Osteoblast (primary cell): ENCODE data around the gene CBX4. TPM values are rescaled to one million over a fixed set of nuclear protein-coding genes. Genes with fewer than 3 reads are reported as not detected.

Experiments used
- DNase-seq: peaks from one replicate; pipeline ENCODE4 v3.0.0; 2011; ENCODE audit warnings: low spot score, mixed read lengths; ENCODE audit not compliant: insufficient read length; ENCODE audit errors: missing footprints
- H2AFZ ChIP-seq: 2 replicates; pipeline ENCODE4 v1.6.0; 2011; ENCODE audit warnings: mild to moderate bottlenecking, low read length
- H3K27ac ChIP-seq: 2 replicates; pipeline ENCODE4 v1.5.1; 2011; ENCODE audit warnings: mild to moderate bottlenecking, low read depth, low read length, moderate library complexity
- H3K27me3 ChIP-seq: 2 replicates; pipeline ENCODE4 v1.6.0; 2012; ENCODE audit warnings: mild to moderate bottlenecking, control low read depth, inconsistent platforms, low read length, moderate library complexity; ENCODE audit not compliant: insufficient read depth
- H3K36me3 ChIP-seq: 2 replicates; pipeline ENCODE4 v1.5.1; 2011; ENCODE audit warnings: mild to moderate bottlenecking, low read length, control low read depth, moderate library complexity; ENCODE audit not compliant: insufficient read depth
- H3K4me1 ChIP-seq: 2 replicates; pipeline ENCODE4 v1.5.1; 2011; ENCODE audit warnings: mild to moderate bottlenecking, low read length, control low read depth, moderate library complexity; ENCODE audit not compliant: insufficient read depth
- H3K4me2 ChIP-seq: 2 replicates; pipeline ENCODE4 v1.6.0; 2011; ENCODE audit warnings: mild to moderate bottlenecking, low read length; ENCODE audit not compliant: insufficient read depth
- H3K4me3 ChIP-seq: fragments of 200-600 bp; sonication (generic); 3 replicates; pipeline ENCODE4 v1.5.1; 2012; ENCODE audit warnings: mild to moderate bottlenecking, low read length, inconsistent platforms; ENCODE audit not compliant: insufficient read depth
- H3K79me2 ChIP-seq: 2 replicates; pipeline ENCODE4 v1.6.0; 2012; ENCODE audit warnings: mild to moderate bottlenecking, low read length, control low read depth, inconsistent platforms; ENCODE audit not compliant: insufficient read depth
- H3K9me3 ChIP-seq: 2 replicates; pipeline ENCODE4 v1.5.1; 2011; ENCODE audit warnings: low read depth, low read length, control low read depth
- H4K20me1 ChIP-seq: 2 replicates; pipeline ENCODE4 v1.6.0; 2012; ENCODE audit warnings: mild to moderate bottlenecking, low read length, control low read depth; ENCODE audit not compliant: insufficient read depth
- total RNA-seq: library from RNA; depleted of rRNA; stranded (reverse); fragments of >200 nt; gene quantifications from 2 replicates; pipeline ENCODE4 v1.2.3, GENCODE V29; 2012
- TF ChIP-seq, protein P1 (sequence below): IDR thresholded peaks from 2 replicates; pipeline ENCODE4 v1.5.1; 2011; ENCODE audit warnings: mild to moderate bottlenecking, low read depth, low read length, moderate library complexity; ENCODE audit errors: extremely low read depth

Gene CBX4
- total RNA-seq, 1 donor: 22.1 TPM

- Histone ChIP-seq H3K27ac (no peak overlapping the region), H3K27me3 (peaks cover 48% of the 10 kb centered on the region), H4K20me1 (peaks cover 9% of the 10 kb centered on the region), H3K4me1 (peaks cover 18% of the 10 kb centered on the region), H3K4me3 (peak overlapping the region; percentile 89), H3K9me3 (no peaks in the 10 kb centered on the region), H2AFZ (no peak overlapping the region), H3K36me3 (no peaks in the 10 kb centered on the region), H3K4me2 (peak overlapping the region; percentile 85), H3K79me2 (no peaks in the 10 kb centered on the region)
- no peak for DNase-seq
- TF ChIP-seq, protein P1, sequence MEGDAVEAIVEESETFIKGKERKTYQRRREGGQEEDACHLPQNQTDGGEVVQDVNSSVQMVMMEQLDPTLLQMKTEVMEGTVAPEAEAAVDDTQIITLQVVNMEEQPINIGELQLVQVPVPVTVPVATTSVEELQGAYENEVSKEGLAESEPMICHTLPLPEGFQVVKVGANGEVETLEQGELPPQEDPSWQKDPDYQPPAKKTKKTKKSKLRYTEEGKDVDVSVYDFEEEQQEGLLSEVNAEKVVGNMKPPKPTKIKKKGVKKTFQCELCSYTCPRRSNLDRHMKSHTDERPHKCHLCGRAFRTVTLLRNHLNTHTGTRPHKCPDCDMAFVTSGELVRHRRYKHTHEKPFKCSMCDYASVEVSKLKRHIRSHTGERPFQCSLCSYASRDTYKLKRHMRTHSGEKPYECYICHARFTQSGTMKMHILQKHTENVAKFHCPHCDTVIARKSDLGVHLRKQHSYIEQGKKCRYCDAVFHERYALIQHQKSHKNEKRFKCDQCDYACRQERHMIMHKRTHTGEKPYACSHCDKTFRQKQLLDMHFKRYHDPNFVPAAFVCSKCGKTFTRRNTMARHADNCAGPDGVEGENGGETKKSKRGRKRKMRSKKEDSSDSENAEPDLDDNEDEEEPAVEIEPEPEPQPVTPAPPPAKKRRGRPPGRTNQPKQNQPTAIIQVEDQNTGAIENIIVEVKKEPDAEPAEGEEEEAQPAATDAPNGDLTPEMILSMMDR: no peak
These were observed 42.8 kb downstream of the CBX4 start for GRCh38 chr17:79796444-79796762.

DNA sequence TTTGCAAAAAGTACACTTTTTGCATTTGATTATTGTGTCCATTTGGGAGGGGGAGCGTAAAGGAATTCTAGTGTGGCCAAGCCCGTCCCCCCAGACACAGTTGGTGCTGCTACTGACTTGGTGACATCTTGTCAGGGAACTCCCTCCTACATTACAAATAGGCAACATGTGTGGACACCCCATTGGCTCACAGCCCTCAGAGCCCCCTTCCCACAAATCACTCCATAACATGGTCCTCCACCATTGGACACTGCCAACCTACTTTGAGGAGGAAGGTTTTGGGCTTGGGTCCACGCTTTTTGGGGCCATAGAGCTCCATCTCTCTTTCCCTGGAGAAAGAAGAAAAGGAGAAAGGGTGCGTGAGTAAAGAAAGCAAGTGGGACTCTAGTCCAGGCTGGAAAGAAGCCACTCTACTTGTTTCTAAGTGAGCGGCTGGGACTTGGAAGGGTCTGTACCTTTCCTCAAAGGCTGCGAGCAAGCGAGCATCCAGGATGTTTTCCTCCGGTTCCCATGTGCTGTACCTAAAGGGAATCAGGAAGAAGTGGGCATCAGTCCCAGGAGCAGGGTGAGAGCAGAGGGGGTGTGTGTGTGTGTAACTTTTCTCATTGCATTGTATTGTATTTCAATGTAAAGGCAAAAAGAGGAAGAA is 43.3 kb downstream of the CBX4 start:
- Histone ChIP-seq H3K4me3 (peak overlapping the region; percentile 89), H3K9me3 (no peaks in the 10 kb centered on the region), H3K79me2 (no peaks in the 10 kb centered on the region), H3K4me1 (peaks cover 18% of the 10 kb centered on the region), H4K20me1 (peaks cover 9% of the 10 kb centered on the region), H3K36me3 (no peaks in the 10 kb centered on the region), H3K27ac (no peak overlapping the region), H2AFZ (no peak overlapping the region), H3K27me3 (peaks cover 48% of the 10 kb centered on the region), H3K4me2 (peak overlapping the region; percentile 85)
- TF ChIP-seq, protein P1: no peak
- no peak for DNase-seq

DNA sequence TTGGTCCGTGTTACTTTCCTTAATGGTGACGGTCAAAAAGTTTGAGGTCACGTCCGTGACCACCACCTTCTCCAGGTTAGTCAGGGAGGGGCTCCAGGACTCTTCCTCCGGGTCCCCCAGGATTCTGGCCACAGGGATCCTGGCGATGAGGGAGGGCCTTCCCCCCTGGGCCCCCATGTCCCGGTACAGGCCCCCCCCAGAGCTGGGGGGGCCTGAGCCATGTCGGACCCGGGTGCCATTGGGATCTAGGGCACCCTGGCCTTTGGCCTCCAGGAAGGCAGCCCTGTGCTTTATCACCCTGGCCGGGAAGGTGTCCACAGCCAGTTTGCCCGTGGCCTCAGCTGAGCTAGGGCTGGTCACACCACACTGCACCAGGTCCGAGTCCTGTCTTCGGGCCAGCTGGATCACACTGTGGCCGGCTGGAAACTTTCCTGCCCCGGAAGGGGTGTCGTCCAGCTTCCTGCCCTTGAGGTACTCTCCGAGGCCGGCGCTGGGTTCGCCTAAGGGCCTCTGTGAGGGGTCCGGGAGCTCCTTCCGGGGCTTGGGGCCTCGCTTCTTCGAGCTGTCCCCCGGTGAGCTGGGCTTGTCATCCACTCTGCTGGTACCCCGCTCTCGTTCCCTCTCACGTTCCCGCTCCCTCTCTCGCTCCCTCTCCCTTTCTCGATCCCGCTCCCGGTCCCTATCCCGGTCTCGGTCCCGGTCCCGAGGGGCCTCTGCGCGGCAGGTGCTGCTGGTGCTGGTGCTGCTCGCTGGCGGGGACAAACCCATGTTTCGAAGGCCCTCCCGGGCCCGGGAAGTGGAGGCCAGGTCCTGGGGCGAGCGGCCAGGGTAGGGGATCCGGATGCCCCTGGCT is 44.4 kb downstream of the CBX4 start:
- peaks cover 48% of the 10 kb centered on the region for H3K27me3 ChIP-seq
- H3K4me1 ChIP-seq: peaks cover 13% of the 10 kb centered on the region
- H3K27ac ChIP-seq: no peak overlapping the region

DNA sequence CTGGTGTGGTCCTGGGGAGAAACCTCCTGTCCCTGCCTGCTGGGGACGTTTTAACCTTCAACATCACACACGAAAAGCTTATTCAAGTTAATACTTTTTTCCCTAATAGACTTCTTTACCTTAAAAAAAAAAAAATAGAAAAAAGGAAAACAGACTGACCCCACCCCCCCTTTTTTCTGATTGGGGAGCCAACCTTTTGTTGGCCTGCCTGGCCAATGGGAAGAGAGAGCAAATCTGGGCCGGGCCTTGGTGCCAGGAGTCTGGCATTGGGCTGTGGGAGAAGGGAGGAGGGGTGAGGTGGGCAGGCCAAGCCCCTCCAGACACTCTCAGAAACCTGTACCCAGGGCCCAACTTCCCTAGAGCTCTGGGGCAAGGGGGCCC is 45.3 kb downstream of the CBX4 start:
- H3K4me1 ChIP-seq: peaks cover 13% of the 10 kb centered on the region
- H3K4me3 ChIP-seq: peak overlapping the region; percentile 58
- H3K27ac ChIP-seq: no peak overlapping the region
- no peaks in the 10 kb centered on the region for H3K9me3 ChIP-seq
- H3K27me3 ChIP-seq: peaks cover 48% of the 10 kb centered on the region
- no peaks in the 10 kb centered on the region for H3K36me3 ChIP-seq
- DNase-seq: peak; percentile 95
- TF ChIP-seq, protein P1: no peak
- H3K79me2 ChIP-seq: no peaks in the 10 kb centered on the region
- H3K4me2 ChIP-seq: peak overlapping the region; percentile 68
- H4K20me1 ChIP-seq: peaks cover 6% of the 10 kb centered on the region
- no peak overlapping the region for H2AFZ ChIP-seq

More for the DNA sequence above, 44.4 kb downstream of the CBX4 start:
- TF ChIP-seq, protein P1: no peak
- H4K20me1 ChIP-seq: peaks cover 8% of the 10 kb centered on the region
- no peaks in the 10 kb centered on the region for H3K79me2 ChIP-seq
- no peak overlapping the region for H2AFZ ChIP-seq
- no peak overlapping the region for H3K4me3 ChIP-seq
- no peak for DNase-seq
- H3K9me3 ChIP-seq: no peaks in the 10 kb centered on the region
- H3K36me3 ChIP-seq: no peaks in the 10 kb centered on the region
- H3K4me2 ChIP-seq: no peak overlapping the region
